GM12875 (cell line): ENCODE results near the gene MEDAG.

Source experiments
- H3K4me3 ChIP-seq: one replicate; pipeline ENCODE4 v1.5.1; 2011; ENCODE audit warnings: low read depth, low read length, control low read depth
- TF ChIP-seq, protein P1 (sequence below): IDR thresholded peaks from 2 replicates; pipeline ENCODE4 v1.5.1; 2011; ENCODE audit warnings: low read depth, mild to moderate bottlenecking, control low read depth, inconsistent platforms, low read length, moderate library complexity, borderline replicate concordance; ENCODE audit not compliant: insufficient read depth

Gene MEDAG

GRCh38 chr13:30971575-30971974 is 65.5 kb downstream of the MEDAG start:
- H3K4me3 ChIP-seq, result no peak overlapping the region
- TF ChIP-seq, protein P1, sequence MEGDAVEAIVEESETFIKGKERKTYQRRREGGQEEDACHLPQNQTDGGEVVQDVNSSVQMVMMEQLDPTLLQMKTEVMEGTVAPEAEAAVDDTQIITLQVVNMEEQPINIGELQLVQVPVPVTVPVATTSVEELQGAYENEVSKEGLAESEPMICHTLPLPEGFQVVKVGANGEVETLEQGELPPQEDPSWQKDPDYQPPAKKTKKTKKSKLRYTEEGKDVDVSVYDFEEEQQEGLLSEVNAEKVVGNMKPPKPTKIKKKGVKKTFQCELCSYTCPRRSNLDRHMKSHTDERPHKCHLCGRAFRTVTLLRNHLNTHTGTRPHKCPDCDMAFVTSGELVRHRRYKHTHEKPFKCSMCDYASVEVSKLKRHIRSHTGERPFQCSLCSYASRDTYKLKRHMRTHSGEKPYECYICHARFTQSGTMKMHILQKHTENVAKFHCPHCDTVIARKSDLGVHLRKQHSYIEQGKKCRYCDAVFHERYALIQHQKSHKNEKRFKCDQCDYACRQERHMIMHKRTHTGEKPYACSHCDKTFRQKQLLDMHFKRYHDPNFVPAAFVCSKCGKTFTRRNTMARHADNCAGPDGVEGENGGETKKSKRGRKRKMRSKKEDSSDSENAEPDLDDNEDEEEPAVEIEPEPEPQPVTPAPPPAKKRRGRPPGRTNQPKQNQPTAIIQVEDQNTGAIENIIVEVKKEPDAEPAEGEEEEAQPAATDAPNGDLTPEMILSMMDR, result no peak

DNA sequence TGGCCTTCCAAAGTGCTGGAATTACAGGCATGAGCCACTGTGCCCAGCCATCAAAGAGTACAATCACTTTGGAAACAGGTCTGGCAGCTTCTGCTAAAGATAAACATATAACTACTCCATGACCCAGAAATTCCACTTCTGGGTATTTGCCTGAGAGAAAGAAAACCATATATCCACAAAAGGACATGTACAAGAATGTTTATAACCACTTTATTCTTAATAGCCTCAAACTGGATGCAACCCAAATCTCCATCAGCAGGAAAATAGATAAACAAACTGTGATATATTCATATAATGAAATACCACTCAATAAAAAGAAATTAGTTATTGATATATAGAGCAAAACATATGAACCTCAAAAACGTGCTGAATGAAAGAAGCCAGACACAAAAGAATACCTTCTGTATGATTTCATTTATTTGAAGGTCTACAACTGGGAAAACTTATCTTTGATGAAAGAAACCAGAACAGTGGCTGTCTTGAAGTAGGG is 66.9 kb downstream of the MEDAG start:
- H3K4me3 ChIP-seq, result no peak overlapping the region
- TF ChIP-seq, protein P1, result no peak

- TF ChIP-seq, protein P1, result no peak
Observed at GRCh38 chr13:30974350-30974749, 68.3 kb downstream of the MEDAG start.

More at GRCh38 chr13:30974350-30974749, 68.3 kb downstream of the MEDAG start:
- H3K4me3 ChIP-seq, result no peak overlapping the region
